Type B pancreatic cell (in vitro differentiated cells): ENCODE results near the gene ZNF691. TPM values are rescaled to one million over a fixed set of nuclear protein-coding genes. Genes with fewer than 3 reads are reported as not detected.
A peak's percentile ranks its signal among the peaks of the same experiment; 100 is the strongest.

Experiments used
- DNase-seq: peaks from one replicate; pipeline ENCODE4 v3.0.0; 2021; ENCODE audit warnings: mixed read lengths; ENCODE audit not compliant: unreplicated experiment; ENCODE audit errors: extremely low spot score
- H3K27ac Mint-ChIP-seq: 2 replicates; pipeline ENCODE4 v1.8.0; 2021; ENCODE audit warnings: mild to moderate bottlenecking, mixed read lengths
- H3K27me3 Mint-ChIP-seq: 2 replicates; pipeline ENCODE4 v1.8.0; 2021; ENCODE audit warnings: mixed read lengths
- H3K36me3 Mint-ChIP-seq: 2 replicates; pipeline ENCODE4 v1.8.0; 2021; ENCODE audit warnings: mixed read lengths
- H3K4me1 Mint-ChIP-seq: one replicate; pipeline ENCODE4 v1.8.0; 2021; ENCODE audit warnings: mixed read lengths; ENCODE audit not compliant: unreplicated experiment
- H3K4me3 Mint-ChIP-seq: 2 replicates; pipeline ENCODE4 v1.8.0; 2021; ENCODE audit warnings: mild to moderate bottlenecking, mixed read lengths
- H3K9me3 Mint-ChIP-seq: 2 replicates; pipeline ENCODE4 v1.8.0; 2021; ENCODE audit warnings: mixed read lengths
- CTCF ChIP-seq: fragments of 200-600 bp; sonication (generic); conservative IDR thresholded peaks from 2 replicates; pipeline ENCODE4 v1.5.0; 2021; ENCODE audit warnings: antibody characterized with exemption, mild to moderate bottlenecking
- total RNA-seq: library from RNA; stranded (reverse); gene quantifications from 2 replicates; pipeline ENCODE4 v1.2.1, GENCODE V29; 2021; ENCODE audit warnings: low replicate concordance

Gene ZNF691
- total RNA-seq, 1 donor from 2014 or later, result 18.0 TPM

GRCh38 chr1:42841440-42842147 is 4.8 kb upstream of the ZNF691 start:
- no peaks in the 10 kb centered on the region for H3K9me3 Mint-ChIP-seq
- H3K27me3 Mint-ChIP-seq, result no peaks in the 10 kb centered on the region
- no peak for TF ChIP-seq CTCF
- DNase-seq, result no peak
- peaks cover 8% of the 10 kb centered on the region for H3K4me1 Mint-ChIP-seq
- H3K36me3 Mint-ChIP-seq, result no peaks in the 10 kb centered on the region
- no peak overlapping the region for H3K4me3 Mint-ChIP-seq
- H3K27ac Mint-ChIP-seq, result no peak overlapping the region

GRCh38 chr1:42844592-42845140 is 1.7 kb upstream of the ZNF691 start:
- Mint-ChIP-seq H3K4me3 (peak overlapping the region; percentile 16), H3K4me1 (peaks cover 24% of the 10 kb centered on the region), H3K9me3 (peaks cover under 1% of the 10 kb centered on the region), H3K27me3 (no peaks in the 10 kb centered on the region), H3K27ac (no peak overlapping the region), H3K36me3 (peaks cover 12% of the 10 kb centered on the region)
- no peak for DNase-seq
- no peak for TF ChIP-seq CTCF

DNA sequence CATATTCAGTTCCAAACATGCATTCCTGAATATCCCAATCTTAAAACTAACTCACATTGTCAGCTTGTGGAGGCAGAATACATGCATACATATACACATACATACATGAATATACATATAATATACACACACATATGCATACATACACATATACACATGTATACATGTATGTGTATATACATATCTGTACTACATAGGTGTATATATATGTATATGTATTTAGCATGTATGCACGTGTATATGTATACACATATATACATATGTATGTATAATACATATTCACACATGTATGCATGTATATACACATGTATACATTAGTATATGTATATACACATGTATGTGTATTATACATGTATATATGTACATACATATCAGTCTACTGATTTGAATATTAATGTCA is 1.2 kb upstream of the ZNF691 start:
- Mint-ChIP-seq H3K27ac (no peak overlapping the region), H3K9me3 (peaks cover 5% of the 10 kb centered on the region), H3K4me1 (peaks cover 24% of the 10 kb centered on the region), H3K27me3 (no peaks in the 10 kb centered on the region), H3K36me3 (peaks cover 17% of the 10 kb centered on the region), H3K4me3 (no peak overlapping the region)
- TF ChIP-seq CTCF, result no peak
- DNase-seq, result no peak

DNA sequence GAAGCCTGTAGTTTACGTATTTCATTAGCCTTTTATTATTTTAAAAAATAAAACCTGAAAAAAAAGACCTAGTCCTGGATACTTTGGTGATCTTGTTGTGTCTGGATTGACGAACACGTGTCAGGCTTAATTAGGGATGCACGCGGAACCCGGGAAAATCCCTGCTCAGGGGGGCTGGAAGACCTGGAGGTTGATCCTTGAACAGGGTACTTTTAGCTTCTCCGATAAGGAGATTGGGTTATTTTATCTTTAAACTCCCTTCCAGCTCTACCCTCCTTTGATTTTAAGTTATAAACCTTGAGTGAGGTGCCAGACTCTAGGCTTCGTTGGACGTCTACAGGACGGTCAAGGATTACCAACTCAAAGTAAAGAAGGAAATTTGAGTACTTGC is 552 bp upstream of the ZNF691 start:
- Mint-ChIP-seq H3K36me3 (peaks cover 24% of the 10 kb centered on the region), H3K4me3 (peak overlapping the region; percentile 97), H3K9me3 (peaks cover 8% of the 10 kb centered on the region), H3K27ac (peak overlapping the region; percentile 45), H3K27me3 (no peaks in the 10 kb centered on the region), H3K4me1 (peaks cover 24% of the 10 kb centered on the region)
- DNase-seq, result no peak
- TF ChIP-seq CTCF, result no peak

GRCh38 chr1:42847111-42847595 is 740 bp downstream of the ZNF691 start:
- H3K4me1 Mint-ChIP-seq, result peaks cover 24% of the 10 kb centered on the region
- no peak for TF ChIP-seq CTCF
- H3K36me3 Mint-ChIP-seq, result peaks cover 34% of the 10 kb centered on the region
- peak overlapping the region; percentile 97 for H3K4me3 Mint-ChIP-seq
- peaks cover 13% of the 10 kb centered on the region for H3K9me3 Mint-ChIP-seq
- H3K27ac Mint-ChIP-seq, result peak overlapping the region; percentile 45
- no peak for DNase-seq
- H3K27me3 Mint-ChIP-seq, result no peaks in the 10 kb centered on the region
